Measurements from ENCODE around the gene DNPH1.
A peak's percentile ranks its signal among the peaks of the same experiment; 100 is the strongest.

Gene DNPH1

GRCh38 chr6:43243664-43244321, 14.5 kb upstream of the DNPH1 start:
- Histone ChIP-seq H4K91ac (ENCODE audit: low read length) (no peak overlapping the region), H2BK120ac (ENCODE audit: low read depth, low read length) (no peak overlapping the region), H3K23ac (ENCODE audit: low read length in 2 of 2) (peak overlapping the region in 1 of 2 experiments; percentile 57), H3K4ac (ENCODE audit: low read depth in 1 of 2, low read length in 2 of 2) (no peak overlapping the region), H3K27me3 (ENCODE audit: control insufficient read depth in 1 of 2, insufficient read depth in 1 of 2, low read length in 2 of 2) (peaks cover 78 to 84% of the 10 kb centered on the region in 2 experiments), H3K27ac (ENCODE audit: low read length, poor library complexity, severe bottlenecking) (no peak overlapping the region), H3K4me1 (ENCODE audit: control insufficient read depth, insufficient read depth, low read depth, low read length) (peaks cover 16% of the 10 kb centered on the region), H2AK5ac (ENCODE audit: low read length, severe bottlenecking) (no peak overlapping the region), H4K8ac (ENCODE audit: low read length) (no peak overlapping the region), H3K79me1 (replicated peaks; ENCODE audit: low read length, poor library complexity, severe bottlenecking) (no peaks in the 10 kb centered on the region), H3K14ac (ENCODE audit: low read length in 2 of 2) (no peak overlapping the region), H3K9me3 (ENCODE audit: control insufficient read depth, low read length) (peaks cover 13% of the 10 kb centered on the region), H3K9ac (ENCODE audit: low read length) (no peak overlapping the region), H2BK15ac (ENCODE audit: low read depth, poor library complexity, severe bottlenecking) (no peak overlapping the region), H3K4me3 (ENCODE audit: insufficient read depth in 1 of 2, low read depth in 1 of 2, low read length in 2 of 2) (no peak overlapping the region), H2BK12ac (ENCODE audit: low read length in 2 of 2) (no peak overlapping the region), H2BK5ac (ENCODE audit: low read depth, low read length, poor library complexity, severe bottlenecking) (no peak overlapping the region), H3K4me2 (ENCODE audit: low read length, poor library complexity, severe bottlenecking) (peak overlapping the region; percentile 29), H3K36me3 (ENCODE audit: control insufficient read depth in 1 of 2, insufficient read depth in 2 of 2, low read depth in 1 of 2, low read length in 2 of 2) (no peaks in the 10 kb centered on the region), H3K18ac (ENCODE audit: low read depth in 1 of 2, low read length in 2 of 2) (no peak overlapping the region), H2AFZ (ENCODE audit: low read depth, low read length) (no peak overlapping the region)
- WGBS, result 12% methylated on average over 28 of the region's 37 CpGs
- DNase-seq, result no peak

- Histone ChIP-seq H3K9me3 (ENCODE audit: control insufficient read depth, low read length) (peaks cover 20% of the 10 kb centered on the region), H3K27ac (ENCODE audit: low read length, poor library complexity, severe bottlenecking) (no peak within 1 kb of the TSS)
- 38% methylated on average over 17 of the region's 47 CpGs for WGBS
Measured at GRCh38 chr6:43242908-43243663, 13.8 kb upstream of the DNPH1 start, which contains the start of gene TTBK1. Gene TTBK1 (plus strand): TSS chr6:43243481. CDS start chr6:43246661, 3,180 bp downstream.

GRCh38 chr6:43241446-43241845, 12.2 kb upstream of the DNPH1 start:
- H4K91ac ChIP-seq (ENCODE audit: low read length), result no peak overlapping the region
- no peak overlapping the region for H2AK5ac ChIP-seq (ENCODE audit: low read length, severe bottlenecking)
- H3K79me1 ChIP-seq (replicated peaks; ENCODE audit: low read length, poor library complexity, severe bottlenecking), result no peaks in the 10 kb centered on the region
- no peak overlapping the region for H3K23ac ChIP-seq (ENCODE audit: low read length in 2 of 2)
- no peak overlapping the region for H3K14ac ChIP-seq (ENCODE audit: low read length in 2 of 2)
- no peak overlapping the region for H3K4ac ChIP-seq (ENCODE audit: low read depth in 1 of 2, low read length in 2 of 2)
- no peak overlapping the region for H3K18ac ChIP-seq (ENCODE audit: low read depth in 1 of 2, low read length in 2 of 2)
- H3K27ac ChIP-seq (ENCODE audit: low read length, poor library complexity, severe bottlenecking), result no peak overlapping the region
- WGBS, result 90% methylated on average over 2 of the region's 2 CpGs
- no peak overlapping the region for H3K9ac ChIP-seq (ENCODE audit: low read length)
- H2BK15ac ChIP-seq (ENCODE audit: low read depth, poor library complexity, severe bottlenecking), result no peak overlapping the region
- H2BK5ac ChIP-seq (ENCODE audit: low read depth, low read length, poor library complexity, severe bottlenecking), result no peak overlapping the region
- H3K36me3 ChIP-seq (ENCODE audit: control insufficient read depth in 1 of 2, insufficient read depth in 2 of 2, low read depth in 1 of 2, low read length in 2 of 2), result no peaks in the 10 kb centered on the region
- no peak overlapping the region for H3K4me2 ChIP-seq (ENCODE audit: low read length, poor library complexity, severe bottlenecking)
- H2AFZ ChIP-seq (ENCODE audit: low read depth, low read length), result no peak overlapping the region
- DNase-seq, result no peak
- no peak overlapping the region for H2BK120ac ChIP-seq (ENCODE audit: low read depth, low read length)
- no peak overlapping the region for H4K8ac ChIP-seq (ENCODE audit: low read length)
- H3K4me1 ChIP-seq (ENCODE audit: control insufficient read depth, insufficient read depth, low read depth, low read length), result peaks cover 3% of the 10 kb centered on the region
- no peak overlapping the region for H3K4me3 ChIP-seq (ENCODE audit: insufficient read depth in 1 of 2, low read depth in 1 of 2, low read length in 2 of 2)
- H3K9me3 ChIP-seq (ENCODE audit: control insufficient read depth, low read length), result peaks cover 21% of the 10 kb centered on the region
- no peak overlapping the region for H2BK12ac ChIP-seq (ENCODE audit: low read length in 2 of 2)
- H3K27me3 ChIP-seq (ENCODE audit: control insufficient read depth in 1 of 2, insufficient read depth in 1 of 2, low read length in 2 of 2), result peaks cover 73 to 82% of the 10 kb centered on the region in 2 experiments

More at GRCh38 chr6:43242908-43243663, 13.8 kb upstream of the DNPH1 start, which contains the start of gene TTBK1:
- Histone ChIP-seq H2BK120ac (ENCODE audit: low read depth, low read length) (no peak within 1 kb of the TSS), H3K4ac (ENCODE audit: low read depth in 1 of 2, low read length in 2 of 2) (no peak within 1 kb of the TSS), H2AFZ (ENCODE audit: low read depth, low read length) (no peak within 1 kb of the TSS), H3K9ac (ENCODE audit: low read length) (no peak within 1 kb of the TSS), H2BK5ac (ENCODE audit: low read depth, low read length, poor library complexity, severe bottlenecking) (no peak within 1 kb of the TSS), H3K23ac (ENCODE audit: low read length in 2 of 2) (peak within 1 kb of the TSS in 1 of 2 experiments; percentile 57), H4K8ac (ENCODE audit: low read length) (no peak within 1 kb of the TSS), H3K4me2 (ENCODE audit: low read length, poor library complexity, severe bottlenecking) (peak within 1 kb of the TSS; percentile 29), H4K91ac (ENCODE audit: low read length) (no peak within 1 kb of the TSS), H2AK5ac (ENCODE audit: low read length, severe bottlenecking) (no peak within 1 kb of the TSS), H3K27me3 (ENCODE audit: control insufficient read depth in 1 of 2, insufficient read depth in 1 of 2, low read length in 2 of 2) (peaks cover 77 to 84% of the 10 kb centered on the region in 2 experiments), H3K36me3 (ENCODE audit: control insufficient read depth in 1 of 2, insufficient read depth in 2 of 2, low read depth in 1 of 2, low read length in 2 of 2) (no peaks in the 10 kb centered on the region), H3K79me1 (replicated peaks; ENCODE audit: low read length, poor library complexity, severe bottlenecking) (no peaks in the 10 kb centered on the region), H2BK12ac (ENCODE audit: low read length in 2 of 2) (no peak within 1 kb of the TSS), H3K4me1 (ENCODE audit: control insufficient read depth, insufficient read depth, low read depth, low read length) (peaks cover 16% of the 10 kb centered on the region), H3K18ac (ENCODE audit: low read depth in 1 of 2, low read length in 2 of 2) (no peak within 1 kb of the TSS), H3K4me3 (ENCODE audit: insufficient read depth in 1 of 2, low read depth in 1 of 2, low read length in 2 of 2) (no peak within 1 kb of the TSS), H2BK15ac (ENCODE audit: low read depth, poor library complexity, severe bottlenecking) (no peak within 1 kb of the TSS), H3K14ac (ENCODE audit: low read length in 2 of 2) (no peak within 1 kb of the TSS)
- no peak for DNase-seq

GRCh38 chr6:43240950-43241349, 11.7 kb upstream of the DNPH1 start:
- Histone ChIP-seq H3K27me3 (ENCODE audit: control insufficient read depth in 1 of 2, insufficient read depth in 1 of 2, low read length in 2 of 2) (peaks cover 68 to 82% of the 10 kb centered on the region in 2 experiments), H2AK5ac (ENCODE audit: low read length, severe bottlenecking) (no peak overlapping the region), H3K4me1 (ENCODE audit: control insufficient read depth, insufficient read depth, low read depth, low read length) (peaks cover 3% of the 10 kb centered on the region), H2AFZ (ENCODE audit: low read depth, low read length) (no peak overlapping the region), H3K4me2 (ENCODE audit: low read length, poor library complexity, severe bottlenecking) (no peak overlapping the region), H3K18ac (ENCODE audit: low read depth in 1 of 2, low read length in 2 of 2) (no peak overlapping the region), H2BK5ac (ENCODE audit: low read depth, low read length, poor library complexity, severe bottlenecking) (no peak overlapping the region), H3K4me3 (ENCODE audit: insufficient read depth in 1 of 2, low read depth in 1 of 2, low read length in 2 of 2) (no peak overlapping the region), H2BK15ac (ENCODE audit: low read depth, poor library complexity, severe bottlenecking) (no peak overlapping the region), H3K27ac (ENCODE audit: low read length, poor library complexity, severe bottlenecking) (no peak overlapping the region), H3K9ac (ENCODE audit: low read length) (no peak overlapping the region), H2BK12ac (ENCODE audit: low read length in 2 of 2) (no peak overlapping the region), H3K14ac (ENCODE audit: low read length in 2 of 2) (no peak overlapping the region), H3K4ac (ENCODE audit: low read depth in 1 of 2, low read length in 2 of 2) (no peak overlapping the region), H4K8ac (ENCODE audit: low read length) (no peak overlapping the region), H3K36me3 (ENCODE audit: control insufficient read depth in 1 of 2, insufficient read depth in 2 of 2, low read depth in 1 of 2, low read length in 2 of 2) (no peaks in the 10 kb centered on the region), H3K79me1 (replicated peaks; ENCODE audit: low read length, poor library complexity, severe bottlenecking) (no peaks in the 10 kb centered on the region), H4K91ac (ENCODE audit: low read length) (no peak overlapping the region), H3K23ac (ENCODE audit: low read length in 2 of 2) (no peak overlapping the region), H2BK120ac (ENCODE audit: low read depth, low read length) (no peak overlapping the region), H3K9me3 (ENCODE audit: control insufficient read depth, low read length) (peaks cover 21% of the 10 kb centered on the region)
- DNase-seq, result no peak
- 100% methylated on average over 1 of the region's 1 CpG for WGBS

Data from mesenchymal stem cell (in vitro differentiated cells and primary cell).